C4-2B (cell line): ENCODE measurements around the gene CABP4.

Experiments used
- ZFX ChIP-seq: fragments of 450-650 bp; IDR thresholded peaks from 2 replicates; pipeline ENCODE4 v1.6.1; 2017
- TF ChIP-seq, protein P1 (sequence below): fragments of 450-650 bp; conservative IDR thresholded peaks from 2 replicates; pipeline ENCODE4 v1.5.1; 2017; ENCODE audit warnings: mild to moderate bottlenecking

- TF ChIP-seq, protein P1, sequence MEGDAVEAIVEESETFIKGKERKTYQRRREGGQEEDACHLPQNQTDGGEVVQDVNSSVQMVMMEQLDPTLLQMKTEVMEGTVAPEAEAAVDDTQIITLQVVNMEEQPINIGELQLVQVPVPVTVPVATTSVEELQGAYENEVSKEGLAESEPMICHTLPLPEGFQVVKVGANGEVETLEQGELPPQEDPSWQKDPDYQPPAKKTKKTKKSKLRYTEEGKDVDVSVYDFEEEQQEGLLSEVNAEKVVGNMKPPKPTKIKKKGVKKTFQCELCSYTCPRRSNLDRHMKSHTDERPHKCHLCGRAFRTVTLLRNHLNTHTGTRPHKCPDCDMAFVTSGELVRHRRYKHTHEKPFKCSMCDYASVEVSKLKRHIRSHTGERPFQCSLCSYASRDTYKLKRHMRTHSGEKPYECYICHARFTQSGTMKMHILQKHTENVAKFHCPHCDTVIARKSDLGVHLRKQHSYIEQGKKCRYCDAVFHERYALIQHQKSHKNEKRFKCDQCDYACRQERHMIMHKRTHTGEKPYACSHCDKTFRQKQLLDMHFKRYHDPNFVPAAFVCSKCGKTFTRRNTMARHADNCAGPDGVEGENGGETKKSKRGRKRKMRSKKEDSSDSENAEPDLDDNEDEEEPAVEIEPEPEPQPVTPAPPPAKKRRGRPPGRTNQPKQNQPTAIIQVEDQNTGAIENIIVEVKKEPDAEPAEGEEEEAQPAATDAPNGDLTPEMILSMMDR: no peak
- TF ChIP-seq ZFX: no peak
Observed at GRCh38 chr11:67496113-67496512, 41.0 kb downstream of the CABP4 start.
